ELR (cell line): ENCODE results near the gene PLA2G1B.
A peak's percentile ranks its signal among the peaks of the same experiment; 100 is the strongest.

Experiments used
- DNase-seq: peaks from one replicate; pipeline ENCODE4 v3.0.0-alpha.2; 2015; ENCODE audit warnings: low read depth

The PLA2G1B gene

GRCh38 chr12:120327593-120327992, at the start of gene PLA2G1B:
TSS of gene PLA2G1B (minus strand) at chr12:120327779. CDS start at chr12:120327753, 26 bp downstream.
- DNase-seq, result no peak

DNA sequence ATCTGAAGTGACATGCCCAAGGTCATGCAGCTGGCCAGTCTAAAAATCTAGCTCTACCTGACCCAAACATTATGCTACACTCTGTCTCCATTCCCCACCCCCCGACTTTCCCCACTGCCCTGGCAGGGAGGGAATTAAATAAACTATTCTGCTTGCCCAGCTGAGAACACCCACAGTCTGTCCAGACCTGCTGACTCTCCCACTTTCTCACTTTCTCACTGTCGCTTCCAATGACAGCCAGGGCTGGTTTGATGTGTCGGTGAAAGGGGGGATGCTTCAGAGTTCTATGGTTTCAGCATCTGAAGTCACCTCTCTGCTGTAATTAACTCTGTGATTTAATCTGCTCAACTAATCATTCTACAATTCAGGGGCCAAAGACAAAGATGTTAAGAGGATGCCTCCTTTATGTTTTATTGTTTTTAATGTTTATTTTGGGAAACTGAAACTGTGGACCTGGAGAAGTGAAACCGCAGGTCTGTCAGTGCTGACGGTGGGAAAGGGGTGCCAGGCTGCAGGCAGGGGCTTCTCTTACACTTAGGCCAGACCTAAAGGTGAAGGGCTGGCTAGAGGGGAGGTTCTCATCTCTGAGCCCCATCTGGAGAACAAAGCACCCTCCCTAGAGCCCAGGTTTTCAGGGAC, 49.5 kb upstream of the PLA2G1B start:
- no peak for DNase-seq

DNA sequence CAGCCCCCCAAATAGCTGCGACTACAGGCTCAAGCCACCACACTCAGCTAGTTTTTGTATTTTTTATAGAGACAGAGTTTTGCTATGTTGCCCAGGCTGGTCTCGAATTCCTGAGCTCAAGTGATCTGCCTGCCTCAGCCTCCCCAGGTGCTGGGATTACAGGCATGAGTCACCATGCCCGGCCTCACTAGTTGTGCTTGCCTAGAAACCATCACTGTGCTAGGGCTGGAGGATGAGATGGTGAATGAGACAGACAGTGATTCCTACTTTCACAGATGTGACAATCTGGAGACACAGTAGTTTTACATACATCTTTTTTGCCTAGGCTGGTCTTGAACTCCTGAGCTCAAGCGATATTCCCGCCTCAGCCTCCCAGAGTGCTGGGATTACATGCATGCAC, 48.8 kb upstream of the PLA2G1B start:
- peak; percentile 24 for DNase-seq

DNA sequence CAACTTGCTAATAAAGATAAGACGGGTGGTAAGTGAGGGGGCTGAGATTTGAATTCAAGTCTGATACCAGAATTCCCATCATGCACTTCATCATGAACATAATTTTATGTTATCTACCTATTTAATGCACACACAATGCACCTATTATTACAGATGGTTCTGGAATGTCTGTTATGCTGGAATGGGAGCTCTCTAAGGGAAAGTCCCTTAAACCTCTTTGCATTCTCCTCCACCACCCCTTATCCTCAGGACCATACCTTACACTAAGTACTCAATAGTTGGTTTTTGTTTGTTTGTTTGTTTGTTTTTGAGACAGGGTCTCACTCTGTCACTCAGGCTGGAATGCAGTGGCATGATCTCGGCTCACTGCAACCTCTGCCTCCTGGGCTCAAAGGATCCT, 48.4 kb upstream of the PLA2G1B start:
- DNase-seq, result no peak

- DNase-seq, result no peak
Measured at GRCh38 chr12:120373683-120374082, 46.1 kb upstream of the PLA2G1B start.

- DNase-seq, result no peak
Measured at GRCh38 chr12:120370343-120371243, 43.0 kb upstream of the PLA2G1B start.

DNA sequence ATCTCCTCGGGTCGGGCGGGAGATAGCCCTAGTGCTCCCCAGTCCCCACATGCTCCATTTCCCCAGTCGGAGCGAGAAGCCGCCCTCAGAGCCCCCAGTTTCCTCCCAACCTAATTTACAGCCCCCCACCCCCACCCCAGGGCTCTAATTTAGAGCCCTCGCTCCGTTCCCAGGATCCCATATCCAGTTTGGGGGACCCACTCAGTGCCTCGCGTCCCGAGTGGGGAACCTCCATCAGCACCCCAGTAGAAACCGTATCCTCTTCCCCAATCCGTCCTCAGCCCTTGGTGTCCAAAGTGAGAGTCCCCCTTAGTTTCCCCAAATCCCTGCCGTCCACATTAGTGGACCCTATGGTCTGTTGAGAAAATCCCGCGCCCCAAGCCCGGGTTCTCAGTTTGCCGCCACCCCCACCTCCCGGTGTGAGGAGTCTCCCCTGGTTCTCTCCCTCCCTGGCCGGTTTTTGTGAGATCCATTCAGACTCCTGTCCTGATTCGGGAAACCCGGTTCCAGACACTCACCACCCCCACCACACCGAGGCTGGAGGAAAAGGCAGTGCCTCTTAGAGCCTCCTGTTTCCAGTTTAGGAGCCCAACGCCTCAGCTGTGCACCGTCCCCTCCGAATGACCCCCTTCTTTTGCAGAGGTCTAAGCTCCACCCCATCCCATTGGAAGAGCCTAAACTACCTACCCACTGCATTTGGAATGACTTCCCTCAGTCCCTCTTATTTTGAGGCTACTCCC, 42.2 kb upstream of the PLA2G1B start:
- DNase-seq, result no peak

DNA sequence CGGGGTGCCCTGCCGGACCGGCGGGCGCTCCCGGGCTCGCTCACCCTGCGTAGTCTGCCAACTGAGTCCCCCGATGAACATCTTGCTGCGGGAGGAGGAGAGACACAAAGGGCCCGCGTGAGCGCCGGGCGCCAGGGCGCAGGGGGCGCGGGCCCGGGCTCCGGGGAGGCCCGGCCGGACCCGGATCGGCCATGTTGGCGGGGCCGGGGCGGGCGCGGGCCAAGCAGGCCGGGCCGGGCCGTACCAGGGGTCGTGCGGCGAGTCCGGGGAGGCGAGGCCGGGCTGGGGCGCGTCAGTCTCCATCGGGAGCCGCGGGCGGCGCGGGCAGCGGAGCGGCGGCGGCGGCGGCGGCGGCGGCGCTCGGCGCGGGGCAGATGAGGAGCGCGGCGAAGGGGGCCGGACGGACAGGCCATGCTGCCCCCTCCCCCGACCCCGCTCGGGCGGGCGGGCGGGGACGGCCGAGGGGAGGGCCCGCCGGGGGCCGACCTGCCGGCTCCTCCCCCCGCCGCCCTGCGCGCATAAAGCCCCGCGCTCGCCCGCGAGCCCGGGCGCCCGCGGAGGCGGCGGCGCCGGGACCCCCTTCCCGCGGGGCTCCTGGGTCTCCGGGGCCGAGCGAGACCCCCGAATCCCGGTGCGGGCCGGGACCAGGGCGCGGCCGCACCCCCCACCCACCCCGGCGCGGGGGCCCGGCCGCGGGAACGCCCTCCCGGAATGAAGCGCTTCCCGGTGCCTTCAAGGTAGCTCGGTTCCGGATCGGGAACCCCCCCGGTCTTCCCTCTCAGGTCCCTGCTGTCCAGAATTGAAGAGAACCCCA, 41.4 kb upstream of the PLA2G1B start, which contains the start of gene MSI1:
MSI1 (minus strand) TSS at position 376 of the 814 bp plus-strand sequence; CDS start at position 303, 73 bp downstream.
- no peak for DNase-seq

GRCh38 chr12:120367924-120368788, 40.6 kb upstream of the PLA2G1B start:
- DNase-seq, result no peak

- peak; percentile 17 for DNase-seq
Measured at GRCh38 chr12:120367233-120367923, 39.8 kb upstream of the PLA2G1B start.

DNA sequence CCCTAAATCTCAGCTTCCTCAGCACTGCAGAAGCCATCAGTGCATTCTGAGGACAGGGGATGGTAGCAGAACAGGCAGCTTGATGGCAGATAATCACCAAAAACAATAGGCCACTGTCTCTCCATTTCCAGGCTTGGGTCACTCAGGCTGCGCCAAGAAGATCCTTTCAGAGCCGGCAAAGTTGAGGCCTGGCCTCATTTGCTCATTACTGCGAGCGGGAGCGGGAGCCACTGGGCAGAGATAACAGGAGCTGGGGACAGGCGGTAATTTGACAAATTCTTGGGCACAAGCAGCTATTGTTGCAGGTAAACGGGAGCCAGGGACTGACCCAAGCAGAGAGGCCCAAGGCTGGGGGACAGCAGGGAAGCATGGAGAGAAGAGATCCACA, 39.3 kb upstream of the PLA2G1B start:
- no peak for DNase-seq

DNA sequence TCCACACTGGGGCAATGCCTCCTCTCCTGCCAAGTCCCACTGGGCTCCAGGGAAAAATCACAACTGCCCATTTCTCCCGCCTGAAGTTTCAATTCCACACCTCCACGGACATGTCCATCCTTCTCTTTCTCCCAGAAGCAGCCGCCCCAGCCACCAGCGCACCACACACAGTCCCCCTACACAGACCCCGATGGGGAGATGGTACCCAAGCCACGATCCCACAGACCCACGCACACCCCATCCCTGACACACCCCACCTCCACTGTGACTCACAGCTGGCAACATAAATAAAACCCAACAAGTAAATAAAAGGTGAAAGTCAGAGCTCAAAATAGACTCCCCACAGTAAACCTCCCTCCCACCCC, 38.7 kb upstream of the PLA2G1B start:
- no peak for DNase-seq

DNA sequence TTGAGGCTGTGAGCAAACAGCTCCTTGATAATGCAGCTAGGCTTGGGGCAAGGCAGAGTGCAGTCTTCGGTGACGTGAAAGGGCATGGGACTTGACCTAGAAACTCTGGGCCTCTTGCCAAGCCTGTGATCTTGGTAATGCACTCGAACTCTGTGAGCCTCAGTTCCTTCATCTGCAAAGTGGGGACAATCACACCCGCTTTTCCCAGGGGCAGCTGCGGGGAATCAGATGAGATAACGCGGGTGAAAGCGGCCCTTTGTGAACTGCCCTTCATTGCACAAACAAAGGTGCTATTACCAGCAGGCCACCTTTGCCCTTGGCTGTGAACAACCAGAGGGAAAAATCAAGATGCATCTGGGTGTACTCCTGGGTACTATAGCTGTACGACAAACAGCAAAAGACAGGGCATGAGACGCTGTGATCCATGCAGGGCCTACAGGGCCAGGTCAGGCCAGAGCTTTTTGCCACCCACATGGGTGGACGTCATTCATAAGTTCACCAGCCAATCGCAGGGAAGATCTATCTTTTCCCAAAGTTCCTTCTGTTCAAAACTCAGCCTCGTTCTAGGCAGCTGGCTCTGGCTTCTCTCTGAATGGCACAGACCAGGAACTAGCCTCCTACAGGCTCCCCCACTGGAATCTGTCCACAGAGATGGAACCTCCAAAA, 38.2 kb upstream of the PLA2G1B start:
- DNase-seq, result no peak

- no peak for DNase-seq
Measured at GRCh38 chr12:120364487-120364886, 36.9 kb upstream of the PLA2G1B start.

DNA sequence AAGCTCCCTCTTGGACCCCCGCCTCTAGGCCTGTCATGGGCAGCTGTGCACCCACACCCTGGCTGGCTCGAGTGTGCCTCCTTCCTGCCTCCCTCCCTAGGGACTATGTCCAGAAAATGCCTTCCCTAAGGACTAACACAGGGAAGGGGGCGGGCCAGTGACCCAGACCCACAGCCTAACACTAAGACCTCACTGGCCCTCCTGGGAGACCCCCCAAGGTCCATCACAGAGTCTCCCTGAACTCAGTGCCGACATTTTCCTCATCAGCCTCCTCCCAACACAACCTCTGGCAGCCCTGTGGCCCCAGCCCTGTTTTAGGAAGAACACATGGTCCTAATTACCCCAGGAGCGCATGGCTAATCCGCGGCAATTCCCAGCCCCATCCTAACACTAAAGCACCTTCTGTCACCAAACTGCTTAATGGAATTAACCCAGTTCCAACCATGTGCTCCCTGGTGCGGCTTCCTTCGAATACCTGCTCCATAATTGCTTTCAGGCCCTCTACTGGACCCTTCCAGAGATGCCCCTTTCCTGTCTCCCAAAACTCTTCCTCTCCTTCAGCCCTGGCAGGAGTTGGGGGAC, 35.8 kb upstream of the PLA2G1B start:
- DNase-seq, result no peak

- DNase-seq, result no peak
Measured at GRCh38 chr12:120362516-120363273, 35.1 kb upstream of the PLA2G1B start.

DNA sequence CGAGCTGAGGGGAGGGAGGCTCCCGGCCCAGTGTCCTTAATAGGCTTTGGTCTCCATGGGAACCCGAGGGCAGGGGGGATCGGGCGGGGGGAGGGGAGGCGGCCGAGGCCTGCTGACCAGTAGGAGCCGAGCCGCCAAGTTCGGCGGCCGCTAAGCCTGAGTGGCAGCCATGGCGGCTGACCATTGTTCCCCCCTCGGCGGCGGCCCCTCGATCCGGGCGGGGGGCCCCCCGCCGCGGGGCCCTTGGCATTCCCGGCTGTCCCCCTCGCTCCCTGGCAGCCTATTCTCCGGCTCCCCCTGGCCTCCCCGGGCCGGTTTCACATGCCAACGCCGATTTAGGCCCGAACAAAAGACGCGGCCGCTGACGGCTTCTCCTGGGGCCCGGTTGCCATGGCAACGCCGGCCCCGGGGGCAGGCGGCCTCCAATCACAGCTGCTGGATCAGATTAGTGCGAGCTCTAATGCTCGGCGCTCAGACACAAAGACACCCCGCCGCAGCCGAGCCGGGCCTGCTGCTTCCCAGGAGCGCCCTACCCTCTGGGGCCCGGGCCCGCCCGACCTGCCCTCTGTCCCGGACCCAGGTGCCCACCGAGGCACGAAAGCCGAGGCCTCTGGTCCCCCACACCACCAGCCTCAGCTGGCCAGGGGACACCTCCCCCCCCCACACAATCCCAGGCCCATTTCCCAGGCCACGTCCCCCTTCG, 34.1 kb upstream of the PLA2G1B start:
- DNase-seq, result peak; percentile 24

DNA sequence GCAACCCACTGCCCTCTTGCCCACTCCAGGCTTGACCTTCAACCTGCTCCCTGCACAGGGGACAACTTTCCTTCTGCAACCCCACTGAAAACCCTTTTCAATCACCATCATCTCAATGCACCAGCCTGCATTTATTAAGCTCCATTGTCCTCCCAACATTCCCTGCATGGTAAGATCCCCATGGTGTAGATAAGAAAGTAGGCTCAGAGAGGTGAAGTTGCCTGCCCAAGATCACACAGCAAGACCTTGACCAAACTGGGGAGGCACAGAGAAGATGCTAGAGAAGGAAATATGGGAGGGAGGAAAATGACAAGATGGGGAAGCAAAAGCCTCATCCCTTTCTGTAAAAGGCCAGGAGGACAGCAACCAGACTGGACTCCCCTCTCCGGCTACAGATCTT, 31.5 kb upstream of the PLA2G1B start:
- DNase-seq, result no peak
